ENCODE data around the gene GHDC.
"Not testable (repeated sequence)": the region's sequence is repeated elsewhere in the genome, so short reads cannot be mapped to it uniquely, and the experiment has no call there.

Gene GHDC

DNA sequence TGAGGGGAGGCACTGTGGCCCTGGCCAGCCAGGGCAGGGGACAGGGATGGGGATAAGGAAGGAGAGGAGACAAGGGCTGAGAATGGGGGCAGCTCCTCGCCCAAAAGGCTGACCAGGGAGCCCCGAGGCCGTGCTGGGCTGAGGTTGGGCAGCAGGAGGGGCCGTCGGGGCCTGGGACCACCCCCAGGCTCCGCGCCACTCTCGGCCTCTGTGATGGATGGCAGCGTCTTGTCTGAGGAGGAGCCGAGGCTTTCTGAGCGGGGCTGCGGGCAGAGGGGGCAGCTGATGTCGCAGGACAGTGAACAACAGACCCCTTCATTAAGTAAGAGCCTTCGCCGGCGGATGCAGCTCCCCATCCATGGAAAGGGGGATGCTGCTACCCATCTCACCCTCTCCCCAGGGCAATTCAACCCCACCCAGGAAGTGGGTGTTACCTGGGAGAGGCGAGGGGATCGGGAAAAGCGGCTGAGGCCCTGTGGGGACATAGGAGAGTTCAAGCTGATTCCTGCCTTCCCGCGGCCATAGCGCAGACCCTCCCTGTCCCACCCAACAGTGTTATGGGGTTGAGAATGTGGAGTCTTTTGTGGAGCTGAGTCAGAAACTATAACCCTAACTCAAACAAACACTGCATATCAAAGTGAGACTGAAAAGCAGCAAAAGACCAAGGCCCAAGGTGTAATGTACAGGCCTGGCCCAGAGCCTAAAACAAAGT is 30.4 kb downstream of the GHDC start:
- FAIRE-seq, result no peak
- no peak for DNase-seq (ENCODE audit: insufficient read length, low spot score)
- TF ChIP-seq PAX5 (IDR thresholded peaks at IDR 0.05; ENCODE audit: insufficient read depth, low read length, severe bottlenecking) (no peak), POU2F2 (IDR thresholded peaks at IDR 0.05; ENCODE audit: low read depth, low read length) (no peak), POLR2A (IDR thresholded peaks at IDR 0.05; ENCODE audit: low read depth, low read length) (no peak), TAF1 (IDR thresholded peaks at IDR 0.05; ENCODE audit: low read depth, low read length) (no peak), POLR2AphosphoS5 (IDR thresholded peaks at IDR 0.05; ENCODE audit: low read depth, low read length) (no peak), SPI1 (IDR thresholded peaks at IDR 0.05; ENCODE audit: low read depth, low read length) (no peak)

DNA sequence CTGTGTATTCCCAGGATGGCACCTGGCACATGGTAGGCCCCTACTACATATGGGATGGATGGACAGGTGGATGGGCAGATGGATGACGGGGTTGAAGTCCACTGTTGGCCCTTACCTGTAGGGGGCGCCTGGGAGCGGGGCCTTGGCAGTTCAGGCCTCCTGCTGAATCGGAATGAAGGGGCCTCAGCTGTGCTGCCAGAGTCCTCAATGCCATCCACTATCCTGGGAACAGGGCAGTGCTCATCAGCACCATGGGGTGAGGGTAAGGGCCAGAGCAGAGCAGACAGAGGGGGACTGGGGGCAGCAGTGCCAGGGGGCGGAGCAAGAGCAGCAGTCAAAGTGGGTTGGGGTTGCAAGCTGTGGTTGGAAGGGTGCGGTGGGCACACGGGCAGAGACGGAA is 31.2 kb downstream of the GHDC start:
- DNase-seq (ENCODE audit: insufficient read length, low spot score) (no peak), FAIRE-seq (peak; percentile 31)
- TF ChIP-seq PAX5 (IDR thresholded peaks at IDR 0.05; ENCODE audit: insufficient read depth, low read length, severe bottlenecking) (no peak), POLR2A (IDR thresholded peaks at IDR 0.05; ENCODE audit: low read depth, low read length) (no peak)

- TF ChIP-seq POLR2AphosphoS5 (IDR thresholded peaks at IDR 0.05; ENCODE audit: low read depth, low read length) (no peak), PAX5 (IDR thresholded peaks at IDR 0.05; ENCODE audit: insufficient read depth, low read length, severe bottlenecking) (no peak), SPI1 (IDR thresholded peaks at IDR 0.05; ENCODE audit: low read depth, low read length) (no peak), POU2F2 (IDR thresholded peaks at IDR 0.05; ENCODE audit: low read depth, low read length) (no peak), TAF1 (IDR thresholded peaks at IDR 0.05; ENCODE audit: low read depth, low read length) (no peak), POLR2A (IDR thresholded peaks at IDR 0.05; ENCODE audit: low read depth, low read length) (no peak)
- no peak for FAIRE-seq
- no peak for DNase-seq (ENCODE audit: insufficient read length, low spot score)
Observed at GRCh38 chr17:42160531-42160910, 33.8 kb downstream of the GHDC start.

GRCh38 chr17:42159796-42160530 is 34.3 kb downstream of the GHDC start:
- DNase-seq (ENCODE audit: insufficient read length, low spot score) (no peak), FAIRE-seq (no peak)
- TF ChIP-seq TAF1 (IDR thresholded peaks at IDR 0.05; ENCODE audit: low read depth, low read length) (no peak), SPI1 (IDR thresholded peaks at IDR 0.05; ENCODE audit: low read depth, low read length) (no peak), POLR2A (IDR thresholded peaks at IDR 0.05; ENCODE audit: low read depth, low read length) (no peak), POU2F2 (IDR thresholded peaks at IDR 0.05; ENCODE audit: low read depth, low read length) (no peak), POLR2AphosphoS5 (IDR thresholded peaks at IDR 0.05; ENCODE audit: low read depth, low read length) (no peak), PAX5 (IDR thresholded peaks at IDR 0.05; ENCODE audit: insufficient read depth, low read length, severe bottlenecking) (no peak)

DNA sequence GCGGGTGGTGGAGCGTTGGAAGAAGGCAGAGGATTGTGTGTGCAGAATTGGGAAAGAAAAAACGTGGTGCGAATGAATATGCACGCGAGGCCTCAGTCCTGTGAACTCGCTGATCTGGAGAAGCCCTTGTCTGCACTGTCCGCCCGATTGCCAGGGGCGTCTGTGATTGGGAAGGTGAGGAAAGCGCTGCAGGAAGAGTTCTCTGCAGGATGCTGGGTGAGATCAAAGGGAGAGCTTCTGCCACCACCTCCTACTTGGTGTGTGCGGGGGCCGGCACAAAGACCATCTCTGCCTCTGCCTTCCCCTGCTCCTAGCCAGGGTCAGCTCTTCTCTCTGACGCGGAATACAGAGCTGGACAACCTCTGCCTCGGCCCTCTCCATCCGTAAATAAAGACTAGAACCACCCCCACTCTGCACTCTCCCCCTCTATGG is 38.7 kb downstream of the GHDC start:
- no peak for FAIRE-seq
- no peak for TF ChIP-seq TAF1 (IDR thresholded peaks at IDR 0.05; ENCODE audit: low read depth, low read length)
- TF ChIP-seq PAX5 (IDR thresholded peaks at IDR 0.05; ENCODE audit: insufficient read depth, low read length, severe bottlenecking), result no peak
- no peak for TF ChIP-seq SPI1 (IDR thresholded peaks at IDR 0.05; ENCODE audit: low read depth, low read length)
- no peak for TF ChIP-seq POLR2A (IDR thresholded peaks at IDR 0.05; ENCODE audit: low read depth, low read length)
- TF ChIP-seq POU2F2 (IDR thresholded peaks at IDR 0.05; ENCODE audit: low read depth, low read length), result no peak
- TF ChIP-seq POLR2AphosphoS5 (IDR thresholded peaks at IDR 0.05; ENCODE audit: low read depth, low read length), result no peak
- no peak for DNase-seq (ENCODE audit: insufficient read length, low spot score)

- peak; percentile 41; the same call in 1 of the 2 replicates for TF ChIP-seq SPI1 (IDR thresholded peaks at IDR 0.05; ENCODE audit: low read depth, low read length)
- TF ChIP-seq POLR2AphosphoS5 (IDR thresholded peaks at IDR 0.05; ENCODE audit: low read depth, low read length), result no peak
- DNase-seq (ENCODE audit: insufficient read length, low spot score), result no peak
- peak; percentile 76 for FAIRE-seq
Observed at GRCh38 chr17:42153919-42154742, 40.2 kb downstream of the GHDC start.

GRCh38 chr17:42146911-42147607 is 47.2 kb downstream of the GHDC start:
- TF ChIP-seq PAX5 (IDR thresholded peaks at IDR 0.05; ENCODE audit: insufficient read depth, low read length, severe bottlenecking), result no peak
- TF ChIP-seq POU2F2 (IDR thresholded peaks at IDR 0.05; ENCODE audit: low read depth, low read length), result no peak
- TF ChIP-seq POLR2AphosphoS5 (IDR thresholded peaks at IDR 0.05; ENCODE audit: low read depth, low read length), result no peak
- no peak for TF ChIP-seq TAF1 (IDR thresholded peaks at IDR 0.05; ENCODE audit: low read depth, low read length)
- TF ChIP-seq POLR2A (IDR thresholded peaks at IDR 0.05; ENCODE audit: low read depth, low read length), result no peak
- TF ChIP-seq SPI1 (IDR thresholded peaks at IDR 0.05; ENCODE audit: low read depth, low read length), result no peak
- DNase-seq (ENCODE audit: insufficient read length, low spot score), result no peak
- no peak for FAIRE-seq

GRCh38 chr17:42143138-42143537 is 51.2 kb downstream of the GHDC start:
- FAIRE-seq; DNase-seq (ENCODE audit: insufficient read length, low spot score): not testable (repeated sequence)

- no peak for DNase-seq (ENCODE audit: insufficient read length, low spot score)
- TF ChIP-seq POLR2AphosphoS5 (IDR thresholded peaks at IDR 0.05; ENCODE audit: low read depth, low read length) (no peak), SPI1 (IDR thresholded peaks at IDR 0.05; ENCODE audit: low read depth, low read length) (no peak), POU2F2 (IDR thresholded peaks at IDR 0.05; ENCODE audit: low read depth, low read length) (no peak), TAF1 (IDR thresholded peaks at IDR 0.05; ENCODE audit: low read depth, low read length) (no peak), POLR2A (IDR thresholded peaks at IDR 0.05; ENCODE audit: low read depth, low read length) (no peak), PAX5 (IDR thresholded peaks at IDR 0.05; ENCODE audit: insufficient read depth, low read length, severe bottlenecking) (no peak)
Observed at GRCh38 chr17:42142371-42142896, 51.9 kb downstream of the GHDC start.

More at GRCh38 chr17:42142371-42142896, 51.9 kb downstream of the GHDC start:
- no peak for FAIRE-seq
